ENCODE results near the gene RABGAP1L. TPM values are rescaled to one million over a fixed set of nuclear protein-coding genes. Genes with fewer than 3 reads are reported as not detected.
A peak's percentile ranks its signal among the peaks of the same experiment; 100 is the strongest.

The RABGAP1L gene
- total and polyA plus RNA-seq, 2 donors (not counting 3 experiments of a cell fraction or from before 2014, with no cell fraction given), result 6.4 to 22.2 TPM

DNA sequence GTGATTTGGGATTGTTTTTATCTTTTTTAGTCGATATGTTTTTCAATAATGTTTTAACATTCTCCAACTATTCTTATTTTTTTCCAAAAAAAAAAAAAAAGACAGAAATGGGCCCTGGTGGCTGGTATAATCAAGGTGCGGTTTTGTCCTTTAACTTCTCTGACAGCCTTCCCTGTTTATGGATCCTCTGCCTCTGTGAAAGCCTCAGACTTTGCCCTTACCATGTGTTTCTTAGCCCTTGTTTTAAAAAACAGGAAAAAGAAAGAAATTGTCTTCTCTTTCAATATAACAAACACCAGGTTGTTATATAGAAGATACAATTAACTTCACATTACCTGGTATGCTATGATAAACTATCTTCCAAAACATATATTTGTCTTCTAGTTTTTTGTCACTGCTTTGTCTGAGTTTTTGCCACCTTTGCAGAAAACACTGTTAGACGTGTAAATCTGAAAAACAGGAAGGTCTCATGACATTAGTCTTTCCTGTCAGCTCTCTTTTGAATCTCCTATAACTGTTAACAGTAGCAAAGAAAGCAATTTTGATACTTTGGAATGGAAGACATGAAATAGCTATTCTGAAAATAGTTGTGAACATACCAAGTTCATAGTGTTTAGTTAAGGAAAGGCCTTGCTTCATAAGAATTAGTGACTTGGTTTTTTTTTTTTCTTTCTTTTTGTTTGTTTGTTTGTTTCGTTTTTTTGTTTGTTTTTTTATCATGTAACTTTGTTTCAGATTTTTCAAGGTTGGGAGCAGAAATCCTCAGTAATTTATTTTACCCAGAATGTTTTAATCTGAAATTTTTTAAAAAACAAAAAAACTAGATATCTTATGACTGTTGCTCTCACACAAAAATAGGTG lies 808.8 kb downstream of the RABGAP1L start:
- ChIA-PET CTCF (interaction anchor here (0.7 to 1.8 kb wide), 7 partner anchors 9 to 706 kb away, joined by 3 to 9 read pairs (median 3); no protein-coding TSS in a partner anchor), POLR2A (interaction anchor here (0.6 kb wide), 1 partner anchor 27 kb away, joined by 4 read pairs; no protein-coding TSS in a partner anchor)
- no peaks in the 10 kb centered on the region for H3K9me3 ChIP-seq (replicated peaks; ENCODE audit: control insufficient read depth, insufficient read depth, low read length)
- dilution Hi-C loops (cut with MboI; ENCODE audit: extremely low pct_ligation_motif_present, low sequenced_read_pairs) (no loop called here), intact Hi-C loops (cut with micrococcal nuclease) (loop anchor here (1.0 to 2.0 kb wide), 4 partner anchors 13 to 55 kb away; partner anchors contain the start of genes CACYBP and MRPS14)
- TF ChIP-seq, protein P1, sequence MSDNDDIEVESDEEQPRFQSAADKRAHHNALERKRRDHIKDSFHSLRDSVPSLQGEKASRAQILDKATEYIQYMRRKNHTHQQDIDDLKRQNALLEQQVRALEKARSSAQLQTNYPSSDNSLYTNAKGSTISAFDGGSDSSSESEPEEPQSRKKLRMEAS (IDR thresholded peaks at IDR 0.05; ENCODE audit: insufficient read depth, insufficient read length), result no peak
- TF ChIP-seq POLR2A (IDR thresholded peaks at IDR 0.05; ENCODE audit: low read depth, low read length) (no peak), EZH2 (IDR thresholded peaks at IDR 0.05; ENCODE audit: borderline replicate concordance, low read depth, low read length, severe bottlenecking) (no peak), JUN (IDR thresholded peaks at IDR 0.05; ENCODE audit: borderline replicate concordance, insufficient read depth, insufficient read length, low read depth) (no peak), GATA2 (IDR thresholded peaks at IDR 0.05; ENCODE audit: insufficient read depth, insufficient read length, low read depth, low read length) (no peak), FOS (IDR thresholded peaks at IDR 0.05; ENCODE audit: borderline replicate concordance, insufficient read depth, low read length) (no peak), POLR2AphosphoS5 (IDR thresholded peaks at IDR 0.05; ENCODE audit: insufficient read depth, low read depth, low read length) (no peak), MYC (IDR thresholded peaks at IDR 0.05; ENCODE audit: low read depth, low read length) (no peak)
- TF ChIP-seq, protein P2, sequence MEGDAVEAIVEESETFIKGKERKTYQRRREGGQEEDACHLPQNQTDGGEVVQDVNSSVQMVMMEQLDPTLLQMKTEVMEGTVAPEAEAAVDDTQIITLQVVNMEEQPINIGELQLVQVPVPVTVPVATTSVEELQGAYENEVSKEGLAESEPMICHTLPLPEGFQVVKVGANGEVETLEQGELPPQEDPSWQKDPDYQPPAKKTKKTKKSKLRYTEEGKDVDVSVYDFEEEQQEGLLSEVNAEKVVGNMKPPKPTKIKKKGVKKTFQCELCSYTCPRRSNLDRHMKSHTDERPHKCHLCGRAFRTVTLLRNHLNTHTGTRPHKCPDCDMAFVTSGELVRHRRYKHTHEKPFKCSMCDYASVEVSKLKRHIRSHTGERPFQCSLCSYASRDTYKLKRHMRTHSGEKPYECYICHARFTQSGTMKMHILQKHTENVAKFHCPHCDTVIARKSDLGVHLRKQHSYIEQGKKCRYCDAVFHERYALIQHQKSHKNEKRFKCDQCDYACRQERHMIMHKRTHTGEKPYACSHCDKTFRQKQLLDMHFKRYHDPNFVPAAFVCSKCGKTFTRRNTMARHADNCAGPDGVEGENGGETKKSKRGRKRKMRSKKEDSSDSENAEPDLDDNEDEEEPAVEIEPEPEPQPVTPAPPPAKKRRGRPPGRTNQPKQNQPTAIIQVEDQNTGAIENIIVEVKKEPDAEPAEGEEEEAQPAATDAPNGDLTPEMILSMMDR (IDR thresholded peaks at IDR 0.05; ENCODE audit: extremely low read depth in 1 of 2, insufficient read depth in 1 of 2, low read depth in 1 of 2, low read length in 2 of 2), result no peak
- peak overlapping the region; percentile 74 for H3K4me2 ChIP-seq (ENCODE audit: insufficient read depth, low read length)
- no peaks in the 10 kb centered on the region for H3K9me1 ChIP-seq (replicated peaks; ENCODE audit: control insufficient read depth, extremely low read depth, insufficient read depth, low read length)
- DNase-seq (ENCODE audit: low read depth, low spot score) (peak; percentile 72), FAIRE-seq (peak; percentile 79)
- no peaks in the 10 kb centered on the region for H3K36me3 ChIP-seq (ENCODE audit: control insufficient read depth in 2 of 2, extremely low read depth in 1 of 2, insufficient read depth in 2 of 2, low read length in 2 of 2)
- H3K4me1 ChIP-seq (ENCODE audit: control insufficient read depth, extremely low read depth, insufficient read depth, low read length), result peaks cover 28% of the 10 kb centered on the region
- H3K79me2 ChIP-seq (ENCODE audit: control insufficient read depth, insufficient read depth, low read length), result no peaks in the 10 kb centered on the region
- H3K9ac ChIP-seq (replicated peaks; ENCODE audit: extremely low read depth, insufficient read depth, low read length), result peak overlapping the region; percentile 26
- peak overlapping the region; percentile 26 for H2AFZ ChIP-seq (ENCODE audit: low read depth, low read length)
- H3K27me3 ChIP-seq (ENCODE audit: control insufficient read depth in 2 of 2, insufficient read depth in 2 of 2, low read length in 2 of 2), result no peaks in the 10 kb centered on the region
- peak overlapping the region; percentile 55 for H3K27ac ChIP-seq (ENCODE audit: insufficient read depth, low read depth, low read length)
- H3K4me3 ChIP-seq (replicated peaks in 1 of 3; ENCODE audit: insufficient read depth in 1 of 3, low read depth in 1 of 3, low read length in 3 of 3), result no peak overlapping the region
- H4K20me1 ChIP-seq (replicated peaks; ENCODE audit: control insufficient read depth, extremely low read depth, insufficient read depth, low read length), result no peaks in the 10 kb centered on the region
- BruUV-seq (replicated peaks), result no TSS peak

All from endothelial cell of umbilical vein (primary cell).